CD4-positive, alpha-beta T cell treated with Interleukin-17A for 4 hours (primary cell): ENCODE results near the gene SIK3.
"Not testable (repeated sequence)": the region's sequence is repeated elsewhere in the genome, so short reads cannot be mapped to it uniquely, and the experiment has no call there.

ENCODE experiments used
- DNase-seq: peaks from one replicate; pipeline ENCODE4 v3.0.0-alpha.2; 2020; ENCODE audit warnings: mixed read lengths

Gene SIK3

DNA sequence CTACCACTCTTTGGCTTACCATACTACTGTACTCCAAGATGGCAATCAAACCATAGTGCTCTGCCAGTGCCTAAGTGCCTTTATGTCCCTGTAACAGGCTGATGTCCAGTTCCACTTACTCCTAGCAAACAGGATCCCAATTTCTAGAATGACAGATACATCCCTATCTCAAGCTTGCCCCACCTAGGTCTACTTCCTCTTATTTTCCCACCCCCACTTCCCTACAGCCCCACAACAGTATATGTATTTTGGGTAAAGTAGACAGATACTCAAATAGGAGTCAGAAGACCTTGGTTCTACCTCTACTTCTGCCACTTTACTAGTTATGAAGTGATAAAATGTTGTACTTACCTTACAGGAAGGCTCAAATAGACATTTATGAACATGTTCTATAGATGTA, 24.1 kb downstream of the SIK3 start:
- no peak for DNase-seq

DNA sequence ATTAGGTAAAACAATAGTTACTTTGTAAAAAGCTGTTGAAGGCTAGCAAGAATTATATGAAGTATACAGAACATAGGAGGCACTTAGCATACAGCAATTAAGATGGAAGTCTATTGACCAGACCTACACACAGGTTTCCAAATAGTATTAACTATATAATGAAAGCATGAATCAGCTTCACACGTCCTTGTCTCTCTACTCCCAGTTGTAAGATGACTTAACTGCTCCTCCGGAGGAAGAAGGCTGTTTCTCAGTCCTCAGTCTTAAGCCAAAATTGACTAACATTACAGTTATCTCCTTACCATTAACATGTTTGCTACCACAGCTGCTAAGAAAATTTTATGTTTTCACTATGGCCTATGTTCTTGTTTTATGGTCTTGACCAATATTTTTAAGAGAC, 24.7 kb downstream of the SIK3 start:
- no peak for DNase-seq

DNA sequence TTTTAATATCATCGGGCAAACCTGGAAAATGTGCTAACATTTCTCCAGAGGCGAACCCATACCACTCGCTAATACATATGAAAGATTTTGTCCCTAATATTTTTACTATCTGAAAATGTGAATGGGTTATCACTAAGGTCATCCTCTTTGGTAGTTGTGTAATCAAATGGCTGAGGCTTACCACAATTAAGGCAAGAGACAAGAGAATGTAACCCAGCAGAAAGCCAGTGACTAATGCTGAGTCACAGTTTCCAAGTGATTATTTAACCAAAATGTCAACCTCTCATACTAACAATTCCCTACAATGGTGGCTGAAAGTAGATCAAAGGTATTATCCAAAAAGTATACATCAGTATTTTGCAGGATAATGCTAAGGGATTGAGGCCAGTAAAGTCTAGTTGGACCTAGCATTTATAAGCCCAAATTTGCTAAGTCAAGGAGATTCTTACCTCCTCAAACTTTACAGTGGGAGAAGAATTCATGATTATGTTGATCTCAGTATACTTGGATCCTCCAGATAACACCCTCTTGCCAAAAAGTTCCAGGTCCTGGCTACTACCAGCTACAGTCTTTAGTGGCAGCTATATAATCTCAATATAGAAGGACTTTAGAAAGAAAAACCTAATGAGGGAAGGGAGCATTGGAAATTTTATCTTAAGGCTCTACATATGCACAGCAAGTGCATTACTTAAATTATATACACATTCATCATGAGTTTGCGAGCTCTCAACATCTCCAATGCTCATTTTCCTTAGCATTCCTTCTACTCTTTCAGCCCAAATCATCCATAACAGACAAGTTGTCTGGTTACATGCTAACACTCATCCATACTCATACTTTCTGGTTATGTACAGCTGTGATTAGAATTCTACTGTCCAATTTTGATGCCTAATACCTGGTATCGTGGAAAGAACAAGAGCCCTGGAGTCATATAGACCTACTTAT, 25.4 kb downstream of the SIK3 start:
- DNase-seq, result peak; percentile 33

DNA sequence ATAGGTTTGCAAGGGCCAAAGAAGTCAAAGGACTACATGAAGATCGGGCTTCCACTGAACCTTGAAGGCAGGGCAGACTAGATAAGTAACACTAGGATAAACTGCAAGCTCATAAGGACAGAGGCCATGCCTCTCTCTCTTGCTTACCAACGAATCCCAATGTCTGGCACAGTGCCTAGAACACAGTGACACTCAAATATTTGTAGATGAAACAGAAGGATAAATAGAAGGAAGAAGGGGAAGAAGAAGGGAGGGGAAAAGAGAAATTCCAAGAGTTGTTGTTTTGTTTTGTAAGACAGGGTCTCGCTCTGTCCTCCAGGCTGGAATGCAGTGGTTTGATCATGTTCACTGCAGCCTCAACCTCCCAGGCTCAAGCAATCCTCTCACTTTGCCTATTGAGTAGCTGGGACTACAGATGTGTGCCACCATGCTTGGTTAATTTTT, 26.9 kb downstream of the SIK3 start:
- no peak for DNase-seq

DNA sequence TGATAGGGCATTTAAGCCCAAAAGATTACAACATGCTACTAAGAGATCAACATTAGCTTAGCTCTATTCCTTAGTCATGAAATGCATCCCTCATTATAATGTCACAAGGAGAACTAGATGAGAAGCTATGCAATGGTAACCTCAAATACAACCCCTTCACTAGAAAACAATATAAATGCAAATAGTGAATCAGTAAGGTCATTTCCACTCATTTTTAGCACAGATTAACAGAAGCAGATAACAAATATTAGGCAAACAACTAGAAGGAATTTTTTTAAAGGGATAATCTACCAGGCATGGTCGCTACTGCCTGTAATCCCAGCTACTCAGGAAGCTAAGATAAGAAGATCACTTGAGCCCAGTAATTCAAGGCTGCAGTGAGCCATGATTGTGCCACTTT, 28.2 kb downstream of the SIK3 start:
- no peak for DNase-seq

DNA sequence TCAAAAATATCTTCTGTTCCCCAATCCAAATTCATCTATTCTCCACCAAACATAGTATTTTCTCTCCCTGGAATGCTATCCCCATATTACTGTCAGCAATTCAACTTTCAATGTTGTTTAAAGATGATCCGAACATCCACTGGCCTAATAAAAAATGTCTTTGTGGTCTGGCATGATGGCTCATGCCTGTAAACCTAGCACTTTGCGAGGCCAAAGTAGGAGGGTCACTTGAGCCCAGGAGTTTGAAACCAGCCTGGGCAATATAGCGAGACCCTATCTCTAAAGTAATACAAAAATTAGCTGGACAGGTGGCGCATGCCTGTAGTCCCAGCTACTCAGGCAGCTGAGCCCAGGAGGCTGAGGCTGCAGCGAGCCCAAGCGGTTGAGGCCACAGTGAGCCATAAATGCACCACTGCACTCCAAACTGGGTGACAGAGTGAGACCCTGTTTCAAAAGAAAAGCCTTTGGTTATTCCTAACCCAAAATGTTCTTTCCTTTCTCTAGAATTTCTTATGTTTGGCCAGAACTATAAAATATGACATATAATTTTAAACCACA, 29.8 kb downstream of the SIK3 start:
- no peak for DNase-seq

DNA sequence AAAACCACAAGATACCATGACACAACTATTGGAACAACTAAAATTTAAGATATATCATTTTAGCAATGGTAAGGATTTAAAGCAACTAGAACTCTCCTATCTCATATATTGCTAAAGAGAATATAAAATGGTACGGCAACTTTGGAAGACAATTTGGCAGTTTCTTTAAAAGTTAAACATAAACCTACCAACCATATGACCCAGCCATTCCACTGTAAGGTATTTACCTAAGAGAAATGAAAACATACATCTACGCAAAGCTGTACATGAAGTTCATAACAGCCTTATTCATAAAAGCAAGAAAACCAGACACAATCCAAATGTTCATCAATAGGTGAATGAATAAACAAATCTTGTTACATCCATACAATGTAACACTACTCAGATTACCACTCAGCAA, 31.3 kb downstream of the SIK3 start:
- no peak for DNase-seq

DNA sequence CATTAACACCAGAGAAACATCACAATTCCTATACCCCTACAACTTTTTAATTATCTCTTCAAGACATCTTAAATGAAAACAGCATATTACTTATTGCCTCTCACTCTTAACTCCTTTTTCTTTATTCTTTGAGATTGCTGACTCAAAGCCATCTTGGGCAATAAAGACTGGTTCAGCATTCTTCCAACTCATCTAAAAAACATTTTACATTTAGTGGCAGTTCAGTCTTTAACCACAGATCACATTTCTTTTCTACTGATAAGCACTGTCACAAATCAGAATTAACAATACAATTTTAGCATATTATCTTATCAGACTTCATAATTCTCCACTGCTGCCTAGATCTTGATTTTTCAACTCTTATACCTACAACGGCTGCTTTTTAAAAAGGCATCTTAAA, 34.0 kb downstream of the SIK3 start:
- DNase-seq, result no peak

DNA sequence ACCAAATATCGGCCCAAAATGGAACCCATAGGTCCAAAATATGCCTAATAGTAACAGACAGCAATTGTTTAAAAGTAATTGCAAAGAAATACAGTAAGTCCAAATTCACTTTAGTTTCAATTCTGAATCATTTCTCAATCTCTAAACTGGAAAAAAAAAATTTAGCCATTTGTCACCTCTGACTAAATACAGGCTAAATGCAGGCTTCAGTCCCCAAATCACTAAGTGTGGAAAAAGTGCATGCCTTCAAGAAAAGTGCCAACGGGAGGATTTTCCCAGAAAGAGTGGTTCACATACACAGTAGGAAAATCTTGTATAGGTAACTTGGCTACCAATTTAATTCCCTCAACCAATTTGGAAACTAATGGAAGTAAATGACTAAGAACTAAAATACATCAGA, 35.7 kb downstream of the SIK3 start:
- DNase-seq, result no peak

DNA sequence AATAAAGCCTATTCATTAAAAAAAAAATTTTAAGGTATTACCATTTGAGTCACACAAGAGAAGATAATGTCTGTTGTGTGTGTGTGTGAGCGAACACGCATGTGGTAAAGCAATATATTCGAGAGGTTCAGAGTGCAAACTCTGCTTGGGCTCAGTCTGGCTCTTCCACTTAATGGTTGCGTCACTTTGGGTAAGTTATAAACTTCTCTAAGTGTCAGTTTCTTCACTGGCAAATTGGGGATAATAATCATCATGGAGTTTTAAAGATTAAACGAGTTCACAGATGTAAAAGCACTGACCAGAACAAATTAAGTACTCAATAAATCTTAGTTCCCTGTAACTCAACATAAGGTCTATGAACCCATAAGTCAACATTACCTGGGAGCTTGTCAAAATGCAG, 37.0 kb downstream of the SIK3 start:
- no peak for DNase-seq

DNA sequence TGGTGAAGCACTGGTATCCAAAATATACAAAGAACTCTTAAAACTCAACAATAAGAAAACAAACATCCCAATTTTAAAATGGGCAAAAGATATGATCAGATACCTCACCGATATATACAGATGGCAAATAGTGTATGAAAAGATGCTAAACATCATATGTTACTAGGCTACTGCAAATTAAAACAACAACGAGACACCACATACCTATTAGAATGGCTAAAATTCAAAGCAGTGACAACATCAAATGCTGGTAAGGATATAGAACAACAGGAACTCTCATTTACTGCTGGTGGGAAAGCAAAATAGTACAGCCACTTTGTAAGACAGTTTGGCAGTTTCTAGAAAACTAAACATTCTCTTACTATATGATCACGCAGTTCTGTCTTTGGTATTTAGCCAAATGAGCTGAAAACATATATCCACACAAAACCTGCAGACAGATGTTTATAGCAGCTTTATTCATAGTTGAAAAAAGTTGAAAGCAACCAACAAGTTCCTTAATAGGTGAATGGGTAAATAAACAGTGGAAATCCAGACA, 38.5 kb downstream of the SIK3 start:
- no peak for DNase-seq

DNA sequence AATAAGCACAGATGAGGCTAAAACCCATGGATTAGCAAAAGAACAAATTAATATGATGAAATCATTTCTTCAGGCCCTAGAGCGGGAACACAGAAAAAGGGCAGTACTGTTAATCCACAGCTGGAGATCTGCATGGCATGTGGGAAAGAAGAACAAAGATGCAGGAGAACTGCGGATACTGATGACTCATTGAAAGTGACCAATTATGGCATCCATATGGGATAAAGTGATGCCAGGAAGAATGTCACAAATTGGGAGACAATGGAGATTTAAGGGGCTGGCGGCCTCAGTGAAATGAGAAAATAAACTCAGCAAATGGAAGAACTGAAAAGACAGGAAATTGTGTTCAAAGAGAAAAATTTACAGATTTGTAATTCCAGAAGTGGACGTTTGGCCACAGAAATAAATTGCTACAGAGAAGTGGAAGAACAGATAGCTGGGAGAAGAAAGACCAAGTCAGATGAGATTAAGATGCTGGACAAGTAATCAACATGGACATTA, 39.4 kb downstream of the SIK3 start:
- DNase-seq, result no peak

DNA sequence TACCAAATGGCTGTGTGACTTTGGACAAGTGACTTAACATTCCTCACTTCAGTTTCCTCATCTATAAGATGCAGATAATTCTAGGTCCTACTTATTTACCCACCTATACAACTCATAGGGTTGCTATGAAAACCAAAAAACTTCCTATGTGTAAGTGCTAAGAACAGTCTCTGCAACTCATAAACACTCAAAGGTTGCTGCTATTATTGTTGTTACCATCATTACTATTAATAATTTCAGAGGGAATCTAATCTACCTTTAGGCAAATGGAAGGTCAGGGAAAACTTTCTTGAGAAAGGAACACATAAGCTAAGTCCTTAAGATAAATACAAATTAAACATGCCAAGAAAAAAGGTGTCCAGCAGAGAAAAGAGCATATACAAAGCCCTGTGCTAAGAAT, 40.5 kb downstream of the SIK3 start:
- no peak for DNase-seq

DNA sequence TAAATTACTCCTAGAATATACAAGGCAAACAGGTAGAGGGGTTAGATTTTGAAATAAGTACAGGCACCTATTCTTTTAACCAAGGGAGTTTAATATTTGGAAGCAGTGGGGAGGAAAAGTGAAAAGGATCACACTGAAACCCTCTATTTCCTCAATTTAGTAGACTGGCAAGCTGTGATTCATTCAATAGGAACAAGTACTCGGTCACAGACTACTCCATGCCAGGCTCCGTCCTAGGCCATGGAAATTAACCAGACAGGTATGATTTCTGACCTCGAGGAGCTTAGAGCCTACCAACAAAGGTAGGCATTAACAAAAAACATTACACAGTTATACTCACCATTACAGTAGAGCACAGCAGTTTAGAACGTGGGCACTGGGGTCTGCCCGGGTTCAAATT, 40.9 kb downstream of the SIK3 start:
- no peak for DNase-seq

DNA sequence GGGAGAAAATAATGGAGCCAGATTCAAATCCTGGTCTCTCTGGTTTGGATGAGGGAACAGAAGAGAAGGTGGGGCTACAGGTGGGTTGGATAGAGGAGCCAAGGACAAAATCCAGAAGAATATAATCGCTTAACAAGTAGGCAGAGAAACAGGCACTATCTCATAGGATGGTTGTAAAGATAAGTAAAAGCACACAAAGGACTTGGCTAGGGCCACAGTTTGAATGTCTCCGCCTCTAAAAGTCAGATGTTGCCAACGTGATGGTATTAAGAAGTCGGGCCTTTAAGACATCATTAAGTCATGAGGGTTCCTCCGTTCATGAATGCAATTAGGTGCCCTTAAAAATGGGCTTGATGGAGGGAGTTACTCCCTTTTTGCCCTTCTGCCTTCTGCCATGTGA, 42.8 kb downstream of the SIK3 start:
- DNase-seq, result no peak

DNA sequence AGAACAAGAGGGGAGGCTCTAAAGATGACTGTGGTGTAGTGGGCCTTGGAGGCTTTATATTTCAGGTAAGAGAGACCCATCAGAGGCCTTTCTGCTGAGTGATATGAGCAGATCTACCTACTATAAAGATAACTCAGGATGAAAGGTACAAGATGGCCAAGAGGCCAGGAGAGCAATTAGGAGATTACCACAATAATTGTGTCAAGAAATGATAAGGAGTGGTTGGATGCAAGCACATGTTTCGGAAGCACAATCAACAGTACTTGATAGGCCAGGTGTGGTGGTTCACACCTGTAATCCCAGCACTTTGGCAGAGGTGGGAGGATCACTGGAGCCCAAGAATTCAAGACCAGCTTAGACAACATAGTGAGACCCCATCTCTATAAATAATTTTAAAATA, 43.8 kb downstream of the SIK3 start:
- DNase-seq, result no peak

DNA sequence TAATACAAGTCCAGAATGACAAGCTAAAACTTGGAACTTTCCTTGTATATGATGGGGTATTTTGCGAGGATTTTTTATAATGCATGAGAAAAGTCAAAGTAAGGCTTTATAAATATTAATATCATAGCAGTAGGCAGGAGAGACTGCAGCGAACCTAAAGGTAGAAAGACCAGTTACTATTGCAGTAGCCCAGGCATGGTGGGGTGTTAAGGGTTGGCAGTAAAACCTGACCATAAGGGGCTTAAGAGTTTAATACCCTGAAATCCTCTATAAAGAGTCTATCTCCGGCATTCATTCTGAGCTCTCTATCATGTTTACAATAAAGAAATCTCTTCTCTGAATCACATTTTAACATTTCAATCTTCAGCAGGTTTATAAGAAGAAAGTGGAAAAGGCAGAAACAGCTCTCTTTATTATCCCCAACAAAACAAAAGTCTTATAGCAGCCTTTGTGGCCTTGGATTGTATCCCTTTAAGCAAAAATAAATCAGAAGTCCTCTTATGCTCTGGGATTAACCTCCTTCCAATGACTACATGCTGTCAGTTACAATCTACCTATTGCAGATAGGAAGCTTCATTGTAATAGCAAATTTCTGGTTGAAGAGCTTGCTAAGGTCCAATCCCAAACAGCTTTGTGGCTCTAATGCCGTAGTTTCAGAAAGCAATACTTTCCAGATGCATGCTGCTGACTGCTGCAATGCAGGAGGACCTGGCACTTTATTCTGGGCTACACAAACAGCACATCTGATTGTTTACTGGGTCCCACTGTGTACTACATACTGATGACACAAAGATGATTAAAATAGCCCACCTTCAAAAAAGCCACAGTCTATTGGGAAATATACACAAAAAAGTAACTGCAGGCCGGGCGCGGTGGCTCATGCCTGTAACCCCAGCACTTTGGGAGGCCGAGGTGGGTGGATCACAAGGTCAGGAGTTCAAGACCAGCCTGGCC, 45.8 kb downstream of the SIK3 start:
- DNase-seq, result no peak

DNA sequence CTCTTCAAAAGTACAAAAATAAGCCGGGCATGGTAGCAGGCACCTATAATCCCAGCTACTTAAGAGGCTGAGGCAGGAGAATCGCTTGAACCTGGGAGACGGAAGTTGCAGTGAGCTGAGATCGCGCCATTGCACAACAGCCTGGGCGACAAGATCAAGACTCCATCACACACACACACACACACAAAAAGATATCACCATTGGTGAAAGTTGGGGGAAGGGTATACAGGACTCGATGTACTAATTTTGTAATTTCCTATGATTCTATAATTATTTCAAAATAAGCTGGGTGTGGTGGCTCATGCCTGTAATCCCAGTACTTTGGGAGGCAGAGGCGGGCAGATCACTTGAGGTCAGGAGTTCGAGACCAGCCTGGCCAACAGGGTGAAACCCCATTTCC, 48.1 kb downstream of the SIK3 start:
- DNase-seq, result not testable (repeated sequence)

DNA sequence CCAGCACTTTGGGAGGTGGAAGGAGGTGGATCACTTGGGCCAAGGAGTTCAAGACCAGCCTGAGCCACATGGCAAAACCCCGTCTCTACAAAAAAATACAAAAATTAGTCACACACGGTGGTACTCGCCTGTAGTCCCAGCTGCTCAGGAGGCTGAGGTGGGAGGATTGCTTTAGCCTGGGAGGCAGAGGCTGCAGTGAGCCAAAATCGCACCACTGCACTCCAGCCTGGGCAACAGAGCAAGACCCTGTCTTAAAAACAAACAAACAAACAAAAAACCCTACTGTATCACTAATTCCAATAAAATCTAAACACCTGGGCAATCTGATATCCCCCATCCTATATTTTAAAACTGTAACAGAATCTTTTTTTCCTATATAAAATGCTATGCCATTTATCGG, 51.6 kb downstream of the SIK3 start:
- not testable (repeated sequence) for DNase-seq

DNA sequence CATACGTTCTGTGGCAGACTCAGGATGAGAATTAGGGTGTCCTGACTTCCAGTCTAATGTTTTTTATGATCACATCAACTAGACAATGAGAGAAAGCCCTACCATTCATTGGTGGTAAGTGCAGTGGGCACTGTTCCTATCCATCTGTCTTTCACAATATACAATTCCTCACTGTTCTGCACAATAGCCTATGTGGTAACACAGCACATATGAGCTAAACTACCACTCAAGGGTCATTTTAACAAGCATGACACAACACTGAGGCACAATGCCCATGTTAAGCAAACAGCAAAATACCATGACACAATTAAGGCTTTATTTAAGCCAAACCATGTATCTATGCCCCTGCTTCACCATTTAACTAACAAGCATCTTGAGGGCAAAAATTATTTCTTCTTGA, 52.3 kb downstream of the SIK3 start:
- DNase-seq, result no peak

DNA sequence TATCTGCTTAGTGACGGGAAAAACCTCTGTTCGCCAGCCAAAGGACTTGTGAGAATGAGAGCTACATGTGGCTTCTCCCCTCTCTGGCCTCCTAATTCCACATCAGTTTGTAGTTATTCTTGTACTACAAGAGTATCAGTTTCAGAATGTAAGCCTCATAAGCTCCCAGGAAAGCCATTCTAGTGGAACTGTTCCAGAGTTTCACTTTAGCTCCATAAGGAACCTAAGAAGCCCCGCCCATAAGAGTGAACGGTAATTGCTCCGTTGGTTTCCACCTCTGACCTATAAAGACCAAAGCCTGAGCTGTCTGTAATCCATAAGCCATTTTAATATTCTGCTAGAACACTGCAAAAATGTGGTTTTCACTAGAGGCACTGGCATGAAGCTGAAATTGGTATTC, 53.0 kb downstream of the SIK3 start:
- DNase-seq, result no peak

DNA sequence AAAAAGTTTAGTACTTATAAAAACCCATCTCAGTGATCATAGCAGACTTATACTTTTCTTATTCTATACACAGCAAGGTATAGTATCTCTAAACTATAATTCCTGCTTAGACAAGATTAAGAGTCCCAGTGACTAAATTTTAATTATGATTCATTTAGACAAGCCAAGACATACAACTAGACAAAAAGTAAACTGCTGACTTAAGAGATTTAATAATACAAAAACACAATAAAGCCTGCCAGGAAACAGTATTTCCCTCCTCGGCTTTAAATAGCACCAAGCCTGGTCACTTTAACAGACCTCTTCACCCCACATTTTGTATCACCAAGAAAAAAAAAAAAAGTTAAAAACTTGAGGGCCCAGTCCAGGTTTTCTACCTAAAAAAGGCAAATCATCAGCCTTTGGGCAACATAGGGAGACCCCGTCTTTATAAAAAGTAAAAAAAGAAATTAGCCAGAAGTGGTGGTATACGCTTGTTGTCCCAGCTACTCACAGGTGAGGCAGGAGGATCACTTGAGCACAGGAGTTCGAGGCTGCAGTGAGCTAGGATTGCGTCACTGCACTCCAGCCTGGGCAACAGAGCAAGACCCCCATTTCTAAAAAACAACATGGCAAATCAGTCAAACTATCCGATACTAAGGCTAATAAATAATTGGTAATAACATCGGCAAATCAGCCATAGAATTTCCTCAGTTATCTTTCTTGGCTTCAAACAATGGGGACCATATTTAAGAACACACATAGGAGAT, 53.8 kb downstream of the SIK3 start:
- DNase-seq, result no peak
